Activated CD4-positive, alpha-beta T cell treated with anti-CD3 and anti-CD28 coated beads for 36 hours (primary cell): Measurements from ENCODE around the gene GNAI3. TPM values are rescaled to one million over a fixed set of nuclear protein-coding genes. Genes with fewer than 3 reads are reported as not detected.

Experiments
- ATAC-seq: fragments of 200-7000 bp; cut with Tn5 transposase; one replicate; pipeline ENCODE4 v1.10.0; 2021; ENCODE audit warnings: mild to moderate bottlenecking, moderate library complexity
- CTCF ChIA-PET: fragments of 350-600 bp; sonication (Branson Sonifier 250); formaldehyde crosslinking; loops from one replicate; lab custom pipeline; 2021; ENCODE audit warnings: antibody characterized with exemption; lab: Charles Lee
- POLR2A ChIA-PET: fragments of 350-600 bp; sonication (Branson Sonifier 250); formaldehyde crosslinking; loops from one replicate; lab custom pipeline; 2021; ENCODE audit warnings: antibody characterized with exemption, inconsistent platforms; lab: Charles Lee
- DNase-seq: peaks from one replicate; pipeline ENCODE4 v3.0.0-alpha.2; 2020
- H3K27ac Mint-ChIP-seq: one replicate; pipeline ENCODE4 v1.8.0; 2021; ENCODE audit warnings: mixed read lengths
- H3K27me3 Mint-ChIP-seq: one replicate; pipeline ENCODE4 v1.8.0; 2021; ENCODE audit warnings: mixed read lengths
- H3K36me3 Mint-ChIP-seq: one replicate; pipeline ENCODE4 v1.8.0; 2021; ENCODE audit warnings: low read depth, mixed read lengths
- H3K4me1 Mint-ChIP-seq: one replicate; pipeline ENCODE4 v1.8.0; 2021; ENCODE audit warnings: mixed read lengths
- H3K4me3 Mint-ChIP-seq: one replicate; pipeline ENCODE4 v1.8.0; 2021; ENCODE audit warnings: mild to moderate bottlenecking, moderate library complexity, mixed read lengths
- H3K9me3 Mint-ChIP-seq: one replicate; pipeline ENCODE4 v1.8.0; 2021; ENCODE audit warnings: low read depth, mixed read lengths
- intact Hi-C, 2 experiments: fragments of 100-400 bp; cut with DNase I in 1 of 2; cut with micrococcal nuclease in 1 of 2; formaldehyde crosslinking; loops; one replicate each; pipeline versions ENCODE4 v1.14.2 to v1.15.1; 2022 to 2024; cut with DNase I, micrococcal nuclease
- total RNA-seq, 2 experiments: library from RNA; stranded (reverse); gene quantifications; one replicate each; pipeline ENCODE4 v1.2.3, GENCODE V29; 2021

Gene GNAI3
- total RNA-seq, 2 experiments from 2014 or later, result 7.1 to 9.6 TPM

DNA sequence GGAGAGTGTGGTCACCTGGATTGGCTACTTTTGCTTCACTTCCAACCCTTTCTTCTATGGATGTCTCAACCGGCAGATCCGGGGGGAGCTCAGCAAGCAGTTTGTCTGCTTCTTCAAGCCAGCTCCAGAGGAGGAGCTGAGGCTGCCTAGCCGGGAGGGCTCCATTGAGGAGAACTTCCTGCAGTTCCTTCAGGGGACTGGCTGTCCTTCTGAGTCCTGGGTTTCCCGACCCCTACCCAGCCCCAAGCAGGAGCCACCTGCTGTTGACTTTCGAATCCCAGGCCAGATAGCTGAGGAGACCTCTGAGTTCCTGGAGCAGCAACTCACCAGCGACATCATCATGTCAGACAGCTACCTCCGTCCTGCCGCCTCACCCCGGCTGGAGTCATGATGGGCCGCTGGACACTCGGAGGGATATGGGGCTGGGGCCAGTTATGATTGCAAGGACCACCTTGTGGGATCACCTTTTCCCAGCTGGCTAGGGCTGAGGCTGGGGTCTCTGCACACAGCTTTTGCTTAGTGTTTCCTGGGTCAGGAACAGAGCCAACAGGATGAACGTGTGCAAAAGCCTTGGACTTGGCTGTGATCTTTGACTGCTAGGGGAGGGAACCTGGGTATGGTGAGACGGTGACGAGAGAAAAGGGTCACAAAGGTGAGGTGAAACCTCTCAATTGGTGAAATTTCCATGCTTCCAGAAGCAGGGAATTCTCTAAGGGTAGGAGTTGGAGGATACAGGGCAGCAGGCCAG lies 4.3 kb upstream of the GNAI3 start:
- intact Hi-C loops, result no loop called here
- no peak overlapping the region for H3K27ac Mint-ChIP-seq
- no peaks in the 10 kb centered on the region for H3K36me3 Mint-ChIP-seq

DNA sequence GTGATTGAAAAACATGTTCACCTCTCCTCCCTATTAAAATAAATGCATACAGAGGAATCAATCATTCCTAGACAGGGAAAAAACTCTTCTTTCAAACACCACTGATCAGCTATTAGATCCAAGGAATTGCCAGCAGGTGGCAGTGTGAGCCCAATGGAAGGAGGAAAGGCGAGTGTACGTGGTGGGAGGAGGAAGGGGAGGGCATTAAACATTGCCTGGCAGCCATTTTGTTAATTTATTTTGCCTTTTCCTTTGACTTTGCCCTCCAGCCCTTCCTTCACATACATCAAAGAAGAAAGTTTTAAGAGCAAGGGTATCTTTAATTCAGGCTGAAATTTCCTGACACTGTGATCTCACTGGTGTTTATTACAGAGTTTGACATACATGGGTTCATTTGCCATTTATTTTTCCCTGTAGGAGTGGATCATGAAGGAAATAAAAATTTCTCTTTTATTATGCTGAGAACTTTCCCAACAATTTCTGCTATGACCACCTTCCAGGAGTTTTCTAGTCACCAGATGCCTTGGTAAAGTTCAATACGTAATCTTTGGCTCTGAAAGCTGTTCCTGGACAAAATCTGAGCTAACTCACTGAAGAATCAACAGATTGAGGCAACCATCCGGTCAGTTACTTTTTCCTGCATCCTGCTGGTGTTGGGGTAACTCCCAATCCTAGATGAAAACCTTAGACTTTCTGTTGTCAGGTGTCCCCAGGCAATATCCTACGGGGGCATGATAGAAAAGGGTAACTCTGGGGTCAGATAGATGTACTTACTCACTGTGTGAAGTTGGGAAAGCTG lies 1.9 kb upstream of the GNAI3 start:
- H3K36me3 Mint-ChIP-seq, result no peaks in the 10 kb centered on the region
- intact Hi-C loops, result loop anchor here (1.0 to 5.0 kb wide), 10 partner anchors 54 to 454 kb away; partner anchors contain the start of genes GSTM1 (in 2 of the 2), CYB561D1 (in 1 of the 2), GSTM4 (in 1 of the 2) and PSRC1 (in 1 of the 2)
- H3K9me3 Mint-ChIP-seq, result no peaks in the 10 kb centered on the region
- H3K4me3 Mint-ChIP-seq, result peak overlapping the region; percentile 99
- H3K27me3 Mint-ChIP-seq, result no peaks in the 10 kb centered on the region
- H3K27ac Mint-ChIP-seq, result peak overlapping the region; percentile 96
- DNase-seq, result peak; percentile 95
- ChIA-PET POLR2A (interaction anchor here (0.7 to 1.4 kb wide), 5 partner anchors 73 to 121 kb away, joined by 3 to 10 read pairs (median 4); partner anchors contain the start of genes AMPD2 and GNAT2), CTCF (interaction anchor here (0.6 to 9.3 kb wide), 49 partner anchors 8 to 963 kb away, joined by 3 to 190 read pairs (median 4); partner anchors contain the start of genes AHCYL1, AMIGO1, AMPD2 and CYB561D1)
- peak; percentile 55 for ATAC-seq
- H3K4me1 Mint-ChIP-seq, result peaks cover 40% of the 10 kb centered on the region

More for the DNA sequence above, 4.3 kb upstream of the GNAI3 start:
- no peaks in the 10 kb centered on the region for H3K9me3 Mint-ChIP-seq
- ATAC-seq (no peak), DNase-seq (no peak)
- H3K27me3 Mint-ChIP-seq, result no peaks in the 10 kb centered on the region
- H3K4me1 Mint-ChIP-seq, result peaks cover 20% of the 10 kb centered on the region
- POLR2A ChIA-PET, result interaction anchor here (0.6 kb wide), 1 partner anchor 209 kb away, joined by 3 read pairs; no protein-coding TSS in a partner anchor
- no peak overlapping the region for H3K4me3 Mint-ChIP-seq
- CTCF ChIA-PET, result interaction anchor here (0.6 to 9.3 kb wide), 14 partner anchors 13 to 480 kb away, joined by 3 to 190 read pairs (median 4); partner anchors contain the start of gene GSTM1

DNA sequence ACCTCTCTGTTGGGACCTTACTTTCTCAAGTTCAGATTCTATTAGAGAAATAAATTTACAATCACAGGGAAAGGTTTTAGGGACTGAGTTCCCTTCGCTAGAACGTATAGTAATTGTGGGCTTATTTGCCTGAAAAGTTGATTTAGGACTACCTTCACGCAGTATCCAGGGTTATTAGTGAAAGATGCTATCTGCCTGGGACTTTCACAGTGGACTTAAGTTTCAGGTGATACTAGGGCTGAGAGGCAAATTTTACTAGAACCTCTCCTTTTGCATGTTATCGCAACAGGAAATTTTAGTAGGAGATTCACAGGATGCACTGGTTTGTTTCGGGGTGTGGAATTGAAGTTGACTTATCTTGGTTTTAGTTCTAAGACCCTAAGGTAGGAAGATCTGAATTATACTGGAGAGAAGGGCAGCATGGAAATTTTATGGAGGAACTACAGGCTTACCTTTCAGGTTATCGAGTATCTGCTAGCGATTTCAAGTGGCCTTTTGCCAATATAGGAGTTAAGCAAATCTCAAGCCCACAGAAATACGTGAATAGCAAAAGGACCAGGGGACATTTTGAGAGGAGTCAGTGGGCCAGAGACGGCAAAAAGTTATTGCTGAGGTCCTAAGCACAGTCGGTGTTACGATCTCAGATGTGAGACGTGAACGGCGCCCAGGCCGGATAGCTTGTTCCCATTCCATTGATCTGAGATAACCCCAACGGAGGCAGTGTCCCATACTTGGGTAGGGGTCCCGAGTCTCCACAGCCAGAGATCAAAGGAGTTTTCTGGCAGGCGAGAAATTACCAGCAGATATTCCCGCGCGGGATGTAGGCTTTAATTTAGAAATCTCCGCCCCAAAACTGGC lies 723 bp upstream of the GNAI3 start:
- peak; percentile 52 for DNase-seq
- intact Hi-C loops, result loop anchor here (1.0 to 5.0 kb wide), 14 partner anchors 53 to 792 kb away; partner anchors contain the start of genes AHCYL1 (in 2 of the 2), CYB561D1 (in 2 of the 2), ATXN7L2 (in 1 of the 2) and PSMA5 (in 1 of the 2)
- Mint-ChIP-seq H3K4me3 (peak overlapping the region; percentile 99), H3K4me1 (peaks cover 44% of the 10 kb centered on the region), H3K36me3 (no peaks in the 10 kb centered on the region), H3K27me3 (no peaks in the 10 kb centered on the region), H3K27ac (peak overlapping the region; percentile 96), H3K9me3 (no peaks in the 10 kb centered on the region)
- ChIA-PET CTCF (interaction anchor here (0.7 to 9.3 kb wide), 25 partner anchors 9 to 448 kb away, joined by 3 to 190 read pairs (median 7); partner anchors contain the start of genes AHCYL1, AMPD2, CYB561D1 and GNAT2), POLR2A (interaction anchor here (0.5 to 2.2 kb wide), 14 partner anchors 12 to 487 kb away, joined by 3 to 13 read pairs (median 4); partner anchors contain the start of genes AHCYL1, AMPD2, GNAT2 and GSTM1)
- ATAC-seq, result peak; percentile 32

DNA sequence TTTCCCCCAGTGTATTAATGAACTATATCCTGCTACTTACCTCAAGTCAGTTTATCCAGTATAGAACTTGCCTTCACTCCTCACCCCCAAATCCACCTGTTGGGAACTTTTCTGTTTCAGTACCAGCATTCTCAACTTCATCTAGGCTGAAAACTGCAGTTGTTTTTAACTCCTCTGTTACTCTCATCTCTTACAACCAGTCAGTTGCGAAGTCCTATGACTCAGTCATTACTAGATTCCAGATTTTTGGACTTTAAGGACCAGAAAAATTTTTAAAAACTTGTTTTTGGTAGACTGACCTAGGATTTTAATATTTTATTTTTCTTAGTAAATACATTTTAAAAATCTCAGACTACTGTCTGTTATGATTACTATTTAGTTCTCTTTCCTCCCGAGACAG lies 8.1 kb downstream of the GNAI3 start:
- POLR2A ChIA-PET, result no interaction called here
- no peak for ATAC-seq
- DNase-seq, result no peak
- Mint-ChIP-seq H3K9me3 (no peaks in the 10 kb centered on the region), H3K36me3 (peaks cover 5% of the 10 kb centered on the region), H3K27ac (peak overlapping the region; percentile 68), H3K27me3 (no peaks in the 10 kb centered on the region), H3K4me3 (no peak overlapping the region), H3K4me1 (peaks cover 75% of the 10 kb centered on the region)
- intact Hi-C loops, result no loop called here
- CTCF ChIA-PET, result no interaction called here

DNA sequence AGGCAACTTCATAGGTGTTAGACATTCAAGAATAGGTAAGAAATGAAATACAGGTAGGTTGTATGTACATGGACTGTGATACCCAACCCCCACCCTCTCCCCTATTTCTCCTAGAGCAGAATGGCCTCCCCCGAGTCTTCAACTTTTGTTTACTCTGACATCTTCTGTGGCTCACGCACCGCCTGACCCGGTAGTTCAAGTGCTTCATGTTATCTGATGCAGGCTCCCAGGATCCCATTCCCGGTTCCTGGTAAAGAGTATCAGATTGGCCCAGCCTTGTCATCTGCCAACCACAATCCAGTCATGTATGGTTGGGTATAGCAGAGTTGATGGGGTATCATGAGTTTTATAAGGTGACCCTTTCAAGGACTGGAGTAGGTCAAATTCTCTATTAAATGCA lies 9.1 kb downstream of the GNAI3 start:
- H3K4me3 Mint-ChIP-seq, result no peak overlapping the region
- no peaks in the 10 kb centered on the region for H3K9me3 Mint-ChIP-seq
- H3K27me3 Mint-ChIP-seq, result no peaks in the 10 kb centered on the region
- ChIA-PET CTCF (no interaction called here), POLR2A (no interaction called here)
- intact Hi-C loops, result no loop called here
- H3K27ac Mint-ChIP-seq, result no peak overlapping the region
- ATAC-seq (no peak), DNase-seq (no peak)
- peaks cover 5% of the 10 kb centered on the region for H3K36me3 Mint-ChIP-seq
- H3K4me1 Mint-ChIP-seq, result peaks cover 79% of the 10 kb centered on the region

DNA sequence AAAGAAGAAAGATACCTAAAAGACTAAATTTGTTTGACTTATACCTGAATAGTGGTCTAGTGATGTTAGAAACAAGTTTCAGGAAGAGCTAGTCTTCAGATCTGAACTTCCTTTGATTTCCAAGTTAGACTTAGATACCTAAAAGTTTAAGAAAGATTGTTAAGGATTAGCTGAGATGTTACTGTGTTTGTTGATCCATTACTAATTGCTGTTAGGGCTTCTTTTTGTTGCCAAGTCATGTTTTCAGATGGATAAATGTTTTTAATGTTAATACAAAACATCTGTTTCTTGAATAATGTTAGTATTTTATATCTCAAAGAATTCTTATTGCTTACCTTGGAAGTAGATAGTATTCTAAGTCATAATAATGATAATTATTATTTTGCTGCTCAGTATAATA lies 11.6 kb downstream of the GNAI3 start:
- CTCF ChIA-PET, result interaction anchor here (0.7 to 2.8 kb wide), 10 partner anchors 10 to 80 kb away, joined by 3 to 15 read pairs (median 6); partner anchors contain the start of gene GNAI3
- ATAC-seq, result no peak
- Mint-ChIP-seq H3K36me3 (peaks cover 7% of the 10 kb centered on the region), H3K4me3 (no peak overlapping the region), H3K4me1 (peaks cover 75% of the 10 kb centered on the region), H3K27me3 (no peaks in the 10 kb centered on the region), H3K27ac (no peak overlapping the region), H3K9me3 (no peaks in the 10 kb centered on the region)
- intact Hi-C loops, result loop anchor here (5.0 kb wide), 1 partner anchor 37 kb away; no protein-coding TSS in a partner anchor
- POLR2A ChIA-PET, result interaction anchor here (1.3 kb wide), 1 partner anchor 11 kb away, joined by 8 read pairs; the partner anchor contains the start of gene GNAI3
- DNase-seq, result no peak

DNA sequence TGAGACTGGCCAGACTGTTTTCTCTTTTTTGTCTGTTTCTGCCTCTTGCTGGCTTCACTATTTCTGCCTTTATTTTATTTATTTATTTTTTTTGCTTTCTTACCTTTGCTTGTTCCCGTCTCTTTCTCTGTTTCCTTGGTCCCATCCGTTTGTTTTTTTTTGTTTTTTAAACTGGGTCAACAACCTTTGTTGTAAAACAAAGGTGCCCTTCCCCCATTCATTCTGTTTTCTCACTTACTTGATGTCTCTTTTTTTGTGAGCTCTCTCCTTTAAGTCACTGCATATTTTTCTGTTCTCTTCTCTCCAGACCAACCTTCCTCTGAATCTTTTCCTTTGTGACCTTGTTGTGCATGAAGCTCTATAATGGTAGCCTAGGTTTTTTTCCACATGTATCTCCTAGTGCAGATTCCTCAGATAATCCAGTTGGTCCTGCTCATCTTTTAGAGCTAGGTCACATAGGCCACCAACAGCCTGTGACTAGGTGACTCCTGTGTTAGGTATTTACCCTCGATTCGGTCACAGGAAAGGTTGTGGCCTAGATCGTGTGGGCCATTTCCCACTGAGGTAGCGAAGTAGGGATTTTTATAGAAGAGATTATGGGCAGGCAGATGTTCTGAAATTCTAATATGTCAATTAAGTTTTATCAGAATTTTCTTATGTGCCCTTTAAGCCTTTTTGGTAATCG lies 15.9 kb downstream of the GNAI3 start:
- POLR2A ChIA-PET, result no interaction called here

DNA sequence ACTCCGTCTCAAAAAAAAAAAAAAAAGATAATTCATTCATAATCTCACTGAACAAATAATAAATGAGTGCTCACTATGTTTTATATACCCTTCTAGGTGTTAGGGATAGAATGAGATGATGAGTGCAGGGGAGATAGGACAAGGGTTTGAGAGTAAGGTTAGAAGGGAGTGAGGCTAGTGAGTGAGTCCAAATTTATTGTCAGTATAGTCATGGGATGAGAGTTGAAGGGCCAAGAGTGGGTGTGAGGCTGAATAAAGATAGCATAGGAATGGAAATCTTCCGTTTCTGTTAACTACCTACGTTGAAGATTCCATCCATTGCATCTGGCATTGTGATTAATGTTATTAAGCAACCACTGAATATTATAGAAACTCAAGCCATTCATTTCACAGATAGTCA lies 16.8 kb downstream of the GNAI3 start:
- Mint-ChIP-seq H3K4me3 (no peak overlapping the region), H3K27me3 (no peaks in the 10 kb centered on the region), H3K9me3 (no peaks in the 10 kb centered on the region), H3K4me1 (peaks cover 60% of the 10 kb centered on the region), H3K27ac (no peak overlapping the region), H3K36me3 (peaks cover 6% of the 10 kb centered on the region)
- no peak for ATAC-seq
- POLR2A ChIA-PET, result no interaction called here
- no peak for DNase-seq
- CTCF ChIA-PET, result interaction anchor here (1.7 kb wide), 1 partner anchor 21 kb away, joined by 8 read pairs; no protein-coding TSS in a partner anchor
- intact Hi-C loops, result no loop called here

More for the DNA sequence above, 15.9 kb downstream of the GNAI3 start:
- Mint-ChIP-seq H3K27me3 (no peaks in the 10 kb centered on the region), H3K4me3 (no peak overlapping the region), H3K4me1 (peaks cover 67% of the 10 kb centered on the region), H3K27ac (peak overlapping the region; percentile 55), H3K9me3 (no peaks in the 10 kb centered on the region), H3K36me3 (peaks cover 6% of the 10 kb centered on the region)
- intact Hi-C loops, result loop anchor here (5.0 kb wide), 1 partner anchor 33 kb away; no protein-coding TSS in a partner anchor
- CTCF ChIA-PET, result interaction anchor here (0.5 to 1.7 kb wide), 5 partner anchors 16 to 167 kb away, joined by 3 to 8 read pairs (median 3); no protein-coding TSS in a partner anchor
- ATAC-seq (no peak), DNase-seq (no peak)

DNA sequence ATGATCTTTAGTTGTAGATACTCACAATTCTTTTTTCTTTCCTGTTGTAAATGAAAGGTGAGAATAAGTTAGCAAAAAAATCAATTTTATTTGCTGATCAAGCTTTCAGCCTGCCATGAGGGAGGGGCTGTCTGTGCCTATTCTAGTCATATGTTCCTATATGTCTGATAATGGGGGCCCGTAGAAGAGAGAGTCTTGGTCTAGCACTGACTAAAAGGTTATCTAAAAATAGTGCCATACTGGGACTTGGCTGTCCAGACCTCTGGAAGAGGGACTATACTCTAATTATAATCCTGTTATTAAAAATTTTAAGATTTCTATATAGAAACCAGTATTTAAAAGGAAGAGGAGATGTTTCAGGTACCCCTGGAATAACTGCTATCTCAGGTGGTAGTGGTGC lies 18.6 kb downstream of the GNAI3 start:
- ChIA-PET POLR2A (no interaction called here), CTCF (interaction anchor here (1.2 kb wide), 1 partner anchor 74 kb away, joined by 3 read pairs; no protein-coding TSS in a partner anchor)
- Mint-ChIP-seq H3K9me3 (no peaks in the 10 kb centered on the region), H3K4me1 (peaks cover 44% of the 10 kb centered on the region), H3K27me3 (no peaks in the 10 kb centered on the region), H3K27ac (no peak overlapping the region), H3K36me3 (peaks cover 6% of the 10 kb centered on the region), H3K4me3 (no peak overlapping the region)
- intact Hi-C loops, result no loop called here
- no peak for DNase-seq
- no peak for ATAC-seq
